SU-DHL-6 (cell line): ENCODE results near the gene MAGEB17.

Experiments used
- H2AFZ ChIP-seq: fragments of 200-600 bp; sonication (generic); 2 replicates; pipeline ENCODE4 v1.6.1; 2014; ENCODE audit warnings: low read depth, mild to moderate bottlenecking, moderate library complexity, mixed read lengths, antibody characterized with exemption, low read length; ENCODE audit not compliant: severe bottlenecking
- H3F3A ChIP-seq: fragments of 200-600 bp; shearing (Covaris generic); 2 replicates; pipeline ENCODE4 v1.6.0; 2016; ENCODE audit warnings: antibody characterized with exemption, mild to moderate bottlenecking; ENCODE audit not compliant: insufficient read depth
- H3K27ac ChIP-seq: fragments of 200-600 bp; sonication (generic); 2 replicates; pipeline ENCODE4 v1.5.1; 2016; ENCODE audit warnings: low read depth, mild to moderate bottlenecking, low read length, moderate library complexity, mixed read lengths
- H3K27me3 ChIP-seq: fragments of 200-600 bp; sonication (generic), shearing (Covaris generic); 2 replicates; pipeline ENCODE4 v1.6.0; 2014; ENCODE audit warnings: mild to moderate bottlenecking, low read length
- H3K36me3 ChIP-seq: fragments of 200-600 bp; sonication (generic); 2 replicates; pipeline ENCODE4 v1.6.1; 2014; ENCODE audit warnings: mild to moderate bottlenecking, low read length, mixed read lengths
- H3K4me2 ChIP-seq: fragments of 300-600, 200-600 bp; shearing (Covaris generic), sonication (generic); 2 replicates; pipeline ENCODE4 v1.6.0; 2014; ENCODE audit warnings: low read length, low read depth, mild to moderate bottlenecking; ENCODE audit not compliant: poor library complexity, severe bottlenecking
- H3K4me3 ChIP-seq: fragments of 200-600 bp; sonication (generic); 2 replicates; pipeline ENCODE4 v1.5.1; 2014; ENCODE audit warnings: antibody characterized with exemption, low read length, mild to moderate bottlenecking, mixed read lengths; ENCODE audit not compliant: insufficient read depth, poor library complexity, severe bottlenecking
- H3K79me2 ChIP-seq: fragments of 200-600 bp; sonication (generic); 2 replicates; pipeline ENCODE4 v1.6.1; 2014; ENCODE audit warnings: mild to moderate bottlenecking, low read length, moderate library complexity; ENCODE audit not compliant: insufficient read depth
- H3K9ac ChIP-seq: fragments of 200-600 bp; sonication (generic); 2 replicates; pipeline ENCODE4 v1.7.0; 2014; ENCODE audit warnings: mild to moderate bottlenecking, low read length
- H3K9me2 ChIP-seq: fragments of 200-600 bp; sonication (generic); replicated peaks from 2 replicates; pipeline ENCODE4 v1.6.1; 2014; ENCODE audit warnings: low read length; ENCODE audit not compliant: insufficient read depth
- H3K9me3 ChIP-seq: fragments of 200-600 bp; sonication (generic); 2 replicates; pipeline ENCODE4 v1.6.1; 2014; ENCODE audit warnings: low read length, mixed read lengths; ENCODE audit not compliant: insufficient read depth
- H4K20me1 ChIP-seq: fragments of 200-600 bp; sonication (generic); 2 replicates; pipeline ENCODE4 v1.6.1; 2014; ENCODE audit warnings: low read depth, mild to moderate bottlenecking, antibody characterized with exemption, low read length, moderate library complexity, mixed read lengths
- CTCF ChIP-seq: fragments of 200-600 bp; sonication (generic); IDR thresholded peaks from one replicate; pipeline ENCODE4 v1.5.1; 2017; ENCODE audit warnings: antibody characterized with exemption, mild to moderate bottlenecking, low read length, moderate library complexity; ENCODE audit not compliant: insufficient read depth, poor library complexity, severe bottlenecking
- EZH2phosphoT487 ChIP-seq: fragments of 200-600 bp; sonication (generic), shearing (Covaris generic); conservative IDR thresholded peaks from 2 replicates; pipeline ENCODE4 v1.6.1; 2018; ENCODE audit warnings: mild to moderate bottlenecking, antibody characterized with exemption, low read length, moderate library complexity, mixed read lengths

The MAGEB17 gene

DNA sequence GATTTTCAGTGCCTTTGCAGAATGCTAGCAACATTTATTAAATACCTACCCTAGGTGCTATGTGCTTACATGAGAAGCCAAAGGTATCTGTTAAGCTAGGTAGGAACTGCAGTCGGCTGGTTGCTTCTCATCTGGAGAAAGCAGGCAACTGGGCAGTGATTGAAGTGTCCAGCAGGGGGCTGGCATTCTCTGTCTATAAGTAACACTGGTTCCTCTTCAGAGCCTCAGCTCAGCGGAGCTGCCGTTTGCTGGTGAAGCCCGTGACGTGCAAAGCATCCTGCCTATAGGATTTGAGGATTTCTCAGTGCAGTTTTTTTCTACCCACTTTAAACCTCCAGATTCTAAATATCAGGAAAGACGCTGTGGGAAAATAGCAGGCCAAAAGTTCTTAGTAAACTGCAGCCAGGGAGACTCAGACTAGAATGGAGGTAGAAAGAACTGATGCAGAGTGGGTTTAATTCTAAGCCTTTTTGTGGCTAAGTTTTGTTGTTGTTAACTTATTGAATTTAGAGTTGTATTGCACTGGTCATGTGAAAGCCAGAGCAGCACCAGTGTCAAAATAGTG is 44.0 kb upstream of the MAGEB17 start, which contains the start of gene GRPR:
TSS of gene GRPR (plus strand) at position 344 of the 565 bp plus-strand sequence. CDS start 389 bp downstream, outside the sequence.
- Histone ChIP-seq H3K27me3 (no peaks in the 10 kb centered on the region), H3K79me2 (no peaks in the 10 kb centered on the region), H4K20me1 (no peaks in the 10 kb centered on the region), H2AFZ (peak within 1 kb of the TSS; percentile 74), H3K9ac (0 out of 2 replicates have a peak within 1 kb of the TSS, but pooled peaks have one; percentile 11), H3K36me3 (no peaks in the 10 kb centered on the region), H3F3A (peaks cover 17% of the 10 kb centered on the region; the same call in 1 of the 2 replicates), H3K27ac (no peak within 1 kb of the TSS), H3K9me2 (no peaks in the 10 kb centered on the region), H3K9me3 (no peaks in the 10 kb centered on the region), H3K4me2 (peak within 1 kb of the TSS; percentile 30), H3K4me3 (no peak within 1 kb of the TSS)
- TF ChIP-seq CTCF (peak; percentile 56), EZH2phosphoT487 (no peak)

DNA sequence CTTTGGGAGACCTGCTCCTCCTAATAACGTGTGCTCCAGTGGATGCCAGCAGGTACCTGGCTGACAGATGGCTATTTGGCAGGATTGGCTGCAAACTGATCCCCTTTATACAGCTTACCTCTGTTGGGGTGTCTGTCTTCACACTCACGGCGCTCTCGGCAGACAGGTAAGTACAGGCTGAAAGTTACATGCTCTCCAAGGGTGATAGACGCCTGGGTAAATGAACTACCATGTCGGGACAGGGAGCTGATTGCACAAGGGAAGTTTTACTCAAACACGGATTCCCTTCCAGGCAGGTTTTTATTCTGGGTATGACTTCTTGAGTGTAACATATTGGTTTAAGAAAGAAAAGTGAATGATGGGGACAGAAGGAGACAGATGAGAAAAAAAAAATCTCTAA is 43.1 kb upstream of the MAGEB17 start:
- Histone ChIP-seq H3K9ac (no peak overlapping the region), H3K27me3 (no peaks in the 10 kb centered on the region), H3K79me2 (no peaks in the 10 kb centered on the region), H3K4me3 (no peak overlapping the region), H3F3A (peaks cover 8% of the 10 kb centered on the region; the same call in 1 of the 2 replicates), H3K27ac (no peak overlapping the region), H3K4me2 (no peak overlapping the region), H4K20me1 (no peaks in the 10 kb centered on the region), H3K9me3 (no peaks in the 10 kb centered on the region), H2AFZ (no peak overlapping the region), H3K9me2 (no peaks in the 10 kb centered on the region), H3K36me3 (no peaks in the 10 kb centered on the region)
- TF ChIP-seq CTCF, result no peak
- TF ChIP-seq EZH2phosphoT487, result no peak

GRCh38 chrX:16125520-16126149 is 41.6 kb upstream of the MAGEB17 start:
- TF ChIP-seq CTCF, result no peak
- TF ChIP-seq EZH2phosphoT487, result no peak
- Histone ChIP-seq H3K27ac (no peak overlapping the region), H3K36me3 (no peaks in the 10 kb centered on the region), H3F3A (no peaks in the 10 kb centered on the region), H3K4me2 (peak overlapping the region; percentile 3), H2AFZ (no peak overlapping the region), H3K27me3 (no peaks in the 10 kb centered on the region), H3K9me3 (no peaks in the 10 kb centered on the region), H4K20me1 (no peaks in the 10 kb centered on the region), H3K79me2 (no peaks in the 10 kb centered on the region), H3K9ac (no peak overlapping the region), H3K4me3 (no peak overlapping the region), H3K9me2 (no peaks in the 10 kb centered on the region)
